Astrocyte of the cerebellum (primary cell): ENCODE data around the gene ADGRD2.

Experiments used
- DNase-seq: peaks from one replicate; pipeline ENCODE4 v3.0.0-alpha.2; 2011; ENCODE audit warnings: low read depth
- H3K4me3 ChIP-seq: 2 replicates; pipeline ENCODE4 v1.5.1; 2011; ENCODE audit warnings: mild to moderate bottlenecking, low read depth, low read length, moderate library complexity
- in situ Hi-C: cut with HindIII; loops from 2 replicates; pipeline ENCODE4 v1.10.0; 2017; ENCODE audit warnings: low sequenced_read_pairs
- TF ChIP-seq, protein P1 (sequence below): IDR thresholded peaks from 2 replicates; pipeline ENCODE4 v1.5.1; 2012; ENCODE audit warnings: low read length, low read depth, moderate library complexity, mild to moderate bottlenecking; ENCODE audit errors: missing control alignments

The ADGRD2 gene

GRCh38 chr9:124479947-124480620 is 29.8 kb downstream of the ADGRD2 start:
- DNase-seq = no peak
- in situ Hi-C loops = loop anchor here (5.0 kb wide), 1 partner anchor 57 kb away; no protein-coding TSS in a partner anchor
- TF ChIP-seq, protein P1, sequence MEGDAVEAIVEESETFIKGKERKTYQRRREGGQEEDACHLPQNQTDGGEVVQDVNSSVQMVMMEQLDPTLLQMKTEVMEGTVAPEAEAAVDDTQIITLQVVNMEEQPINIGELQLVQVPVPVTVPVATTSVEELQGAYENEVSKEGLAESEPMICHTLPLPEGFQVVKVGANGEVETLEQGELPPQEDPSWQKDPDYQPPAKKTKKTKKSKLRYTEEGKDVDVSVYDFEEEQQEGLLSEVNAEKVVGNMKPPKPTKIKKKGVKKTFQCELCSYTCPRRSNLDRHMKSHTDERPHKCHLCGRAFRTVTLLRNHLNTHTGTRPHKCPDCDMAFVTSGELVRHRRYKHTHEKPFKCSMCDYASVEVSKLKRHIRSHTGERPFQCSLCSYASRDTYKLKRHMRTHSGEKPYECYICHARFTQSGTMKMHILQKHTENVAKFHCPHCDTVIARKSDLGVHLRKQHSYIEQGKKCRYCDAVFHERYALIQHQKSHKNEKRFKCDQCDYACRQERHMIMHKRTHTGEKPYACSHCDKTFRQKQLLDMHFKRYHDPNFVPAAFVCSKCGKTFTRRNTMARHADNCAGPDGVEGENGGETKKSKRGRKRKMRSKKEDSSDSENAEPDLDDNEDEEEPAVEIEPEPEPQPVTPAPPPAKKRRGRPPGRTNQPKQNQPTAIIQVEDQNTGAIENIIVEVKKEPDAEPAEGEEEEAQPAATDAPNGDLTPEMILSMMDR = no peak
- no peak overlapping the region for H3K4me3 ChIP-seq

- TF ChIP-seq, protein P1 = peak; percentile 47
- in situ Hi-C loops = loop anchor here (5.0 kb wide), 1 partner anchor 57 kb away; no protein-coding TSS in a partner anchor
- DNase-seq = no peak
- no peak overlapping the region for H3K4me3 ChIP-seq
Observed at GRCh38 chr9:124480621-124480981, 30.4 kb downstream of the ADGRD2 start.

DNA sequence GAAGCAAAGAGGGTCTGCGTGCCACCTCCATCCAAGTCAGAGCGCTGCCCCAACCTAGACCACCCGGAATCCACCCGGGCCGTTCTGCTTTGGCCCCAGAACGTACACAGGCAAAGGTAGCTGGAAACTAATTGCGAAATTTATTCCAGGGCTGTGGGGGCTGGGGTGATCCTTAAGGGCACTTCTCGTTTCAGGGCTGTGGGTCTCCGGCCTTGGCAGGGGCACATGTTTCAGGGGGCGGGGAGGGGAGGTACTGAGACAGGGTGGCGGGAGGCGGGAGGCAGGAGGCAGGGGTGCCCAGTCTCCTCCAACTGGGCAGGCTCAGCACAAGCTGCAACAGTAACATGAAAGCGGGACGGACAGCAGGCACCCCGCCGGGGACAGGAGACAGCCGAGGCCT is 30.9 kb downstream of the ADGRD2 start:
- in situ Hi-C loops = loop anchor here (5.0 kb wide), 1 partner anchor 56 kb away; no protein-coding TSS in a partner anchor
- no peak for DNase-seq
- H3K4me3 ChIP-seq = no peak overlapping the region
- TF ChIP-seq, protein P1 = no peak

DNA sequence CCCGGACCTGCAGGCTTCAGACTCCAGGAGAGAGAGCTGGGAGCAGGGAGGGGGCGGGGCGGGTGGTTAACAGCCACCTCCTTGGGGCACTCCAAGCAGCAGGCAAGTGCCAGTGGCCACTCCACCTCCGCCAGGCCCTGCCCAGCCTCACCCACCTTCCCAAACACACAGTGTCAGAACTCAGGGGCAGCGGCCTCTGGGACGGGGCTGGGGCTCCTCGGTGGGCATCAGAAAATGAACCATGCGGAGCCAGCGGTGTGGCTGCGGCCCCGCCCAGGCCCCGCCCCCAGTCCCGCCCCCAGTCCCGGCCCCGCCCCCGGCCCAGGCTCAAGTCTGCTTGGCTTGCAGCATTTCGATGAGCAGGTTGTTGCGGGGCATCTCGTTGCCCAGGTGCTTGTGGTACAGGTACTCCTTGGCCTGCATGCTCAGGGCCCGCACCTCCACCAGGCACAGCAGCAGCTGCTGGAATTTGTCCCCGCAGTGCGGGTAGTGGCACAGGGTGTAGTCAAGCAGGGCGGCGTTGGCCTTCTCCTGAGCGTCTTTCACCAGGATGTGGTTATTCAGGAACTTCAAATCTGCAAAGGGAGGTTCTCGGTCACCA is 32.3 kb downstream of the ADGRD2 start:
- TF ChIP-seq, protein P1 = no peak
- in situ Hi-C loops = loop anchor here (5.0 kb wide), 1 partner anchor 55 kb away; no protein-coding TSS in a partner anchor
- no peak for DNase-seq
- no peak overlapping the region for H3K4me3 ChIP-seq

DNA sequence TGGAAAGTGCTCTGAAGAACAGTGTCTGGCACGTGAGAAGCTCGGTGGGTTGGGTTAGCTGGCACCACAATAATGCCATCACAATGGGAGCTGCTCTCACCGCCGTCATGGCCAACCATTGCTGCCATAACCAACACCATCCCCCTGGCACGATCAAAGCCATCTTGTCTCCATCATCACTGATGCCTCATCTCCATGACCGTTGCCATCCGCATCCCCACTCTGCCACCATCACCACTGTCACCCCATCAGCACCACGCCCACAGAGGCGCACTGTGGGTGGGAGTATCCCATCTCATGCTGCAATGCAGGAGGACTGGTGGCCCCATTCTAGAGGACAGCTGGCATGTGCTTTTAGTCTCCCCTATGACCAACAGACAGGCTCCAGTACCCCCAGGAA is 33.2 kb downstream of the ADGRD2 start:
- DNase-seq = no peak
- in situ Hi-C loops = loop anchor here (5.0 kb wide), 1 partner anchor 54 kb away; no protein-coding TSS in a partner anchor
- H3K4me3 ChIP-seq = no peak overlapping the region
- TF ChIP-seq, protein P1 = no peak

GRCh38 chr9:124485201-124485600 is 35.0 kb downstream of the ADGRD2 start:
- no peak for DNase-seq
- in situ Hi-C loops = no loop called here
- H3K4me3 ChIP-seq = no peak overlapping the region
- TF ChIP-seq, protein P1 = no peak
